CD14-positive monocyte (primary cell): Measurements from ENCODE around the gene SYS1. TPM values are rescaled to one million over a fixed set of nuclear protein-coding genes. Genes with fewer than 3 reads are reported as not detected.

Experiments used
- DNase-seq, 3 donors: peaks; one replicate each; pipeline ENCODE4 v3.0.0-alpha.2; 2011 to 2022
- H2AFZ ChIP-seq: 2 replicates; pipeline ENCODE4 v1.6.0; 2012; ENCODE audit warnings: mild to moderate bottlenecking, low read depth, low read length, inconsistent platforms; ENCODE audit not compliant: insufficient read depth, poor library complexity, severe bottlenecking
- H3K27ac ChIP-seq, 2 donors: 1 replicate in 1 of 2; 2 replicates in 1 of 2; pipeline ENCODE4 v1.5.1; 2012 to 2013; ENCODE audit warnings: low read length in 2 of 2, control low read depth in 1 of 2, inconsistent platforms in 1 of 2, low read depth in 1 of 2, mild to moderate bottlenecking in 1 of 2
- H3K27me3 ChIP-seq, 2 donors: one replicate each; pipeline versions ENCODE4 v1.6.0 to v1.6.1; 2011 to 2013; ENCODE audit warnings: low read length in 2 of 2; ENCODE audit not compliant: control insufficient read depth in 2 of 2, insufficient read depth in 2 of 2
- H3K36me3 ChIP-seq, 2 donors: replicated peaks in 1 of 2; 1 replicate in 1 of 2; 2 replicates in 1 of 2; pipeline versions ENCODE4 v1.5.1 to v1.6.1; 2012 to 2013; ENCODE audit warnings: low read length in 2 of 2, control low read depth in 1 of 2, inconsistent platforms in 1 of 2, mild to moderate bottlenecking in 1 of 2; ENCODE audit not compliant: insufficient read depth in 2 of 2, control insufficient read depth in 1 of 2
- H3K4me1 ChIP-seq, 2 donors: 1 replicate in 1 of 2; 2 replicates in 1 of 2; pipeline versions ENCODE4 v1.5.1 to v1.6.1; 2012 to 2013; ENCODE audit warnings: low read length in 2 of 2, control low read depth in 1 of 2, inconsistent platforms in 1 of 2, mild to moderate bottlenecking in 1 of 2, moderate library complexity in 1 of 2; ENCODE audit not compliant: insufficient read depth in 2 of 2, control insufficient read depth in 1 of 2
- H3K4me2 ChIP-seq: replicated peaks from 2 replicates; pipeline ENCODE3; 2012; ENCODE audit warnings: low read length, moderate library complexity, mild to moderate bottlenecking; ENCODE audit not compliant: poor library complexity, severe bottlenecking; ENCODE audit errors: extremely low read depth
- H3K4me3 ChIP-seq, 3 experiments: fragments of 200-600 bp in 1 of 3; sonication (generic) in 1 of 3; replicated peaks in 1 of 3; 1 replicate in 2 of 3; 2 replicates in 1 of 3; pipeline ENCODE4 v1.5.1; 2011 to 2013; ENCODE audit warnings: low read length in 3 of 3, mild to moderate bottlenecking in 3 of 3, control low read depth in 2 of 3, low read depth in 2 of 3, inconsistent platforms in 1 of 3, moderate library complexity in 1 of 3
- H3K79me2 ChIP-seq: 2 replicates; pipeline ENCODE4 v1.6.0; 2012; ENCODE audit warnings: mild to moderate bottlenecking, control low read depth, inconsistent platforms, low read length, moderate library complexity; ENCODE audit not compliant: insufficient read depth
- H3K9ac ChIP-seq: 2 replicates; pipeline ENCODE4 v1.6.0; 2017; ENCODE audit warnings: low read length, mild to moderate bottlenecking; ENCODE audit not compliant: insufficient read depth, poor library complexity, severe bottlenecking
- H3K9me3 ChIP-seq, 2 donors: replicated peaks in 1 of 2; 1 replicate in 1 of 2; 2 replicates in 1 of 2; pipeline versions ENCODE4 v1.5.1 to v1.6.1; 2012 to 2013; ENCODE audit warnings: low read length in 2 of 2, control low read depth in 1 of 2; ENCODE audit not compliant: control insufficient read depth in 1 of 2, insufficient read depth in 1 of 2
- H4K20me1 ChIP-seq: 2 replicates; pipeline ENCODE4 v1.6.0; 2012; ENCODE audit warnings: mild to moderate bottlenecking, low read length, control low read depth, moderate library complexity; ENCODE audit not compliant: insufficient read depth
- H3K27ac Mint-ChIP-seq, 7 donors: one replicate each; pipeline ENCODE4 v1.8.0; 2020; ENCODE audit warnings: mild to moderate bottlenecking in 7 of 7, mixed read lengths in 7 of 7, moderate library complexity in 6 of 7, inconsistent platforms in 2 of 7
- H3K27me3 Mint-ChIP-seq, 3 donors: one replicate each; pipeline ENCODE4 v1.8.0; 2021 to 2022; ENCODE audit warnings: low read depth in 3 of 3, mild to moderate bottlenecking in 3 of 3, mixed read lengths in 3 of 3, moderate library complexity in 3 of 3, inconsistent platforms in 1 of 3
- H3K36me3 Mint-ChIP-seq, 2 donors: one replicate each; pipeline ENCODE4 v1.8.0; 2020; ENCODE audit warnings: mixed read lengths in 2 of 2, inconsistent platforms in 1 of 2, mild to moderate bottlenecking in 1 of 2
- H3K4me1 Mint-ChIP-seq: one replicate; pipeline ENCODE4 v1.8.0; 2020; ENCODE audit warnings: mild to moderate bottlenecking, mixed read lengths
- H3K4me3 Mint-ChIP-seq, 2 donors: one replicate each; pipeline ENCODE4 v1.8.0; 2020; ENCODE audit warnings: mild to moderate bottlenecking in 2 of 2, mixed read lengths in 2 of 2, moderate library complexity in 1 of 2
- H3K9me3 Mint-ChIP-seq, 7 donors: one replicate each; pipeline ENCODE4 v1.8.0; 2020 to 2022; ENCODE audit warnings: mixed read lengths in 7 of 7, mild to moderate bottlenecking in 6 of 7, moderate library complexity in 6 of 7, inconsistent platforms in 2 of 7
- WGBS: methylation state at CpG from one replicate; pipeline ENCODE4 v1.1.5; 2013; ENCODE audit warnings: missing lambda C conversion rate; ENCODE audit not compliant: insufficient coverage; 5-methylcytosine and 5-hydroxymethylcytosine counted together
- intact Hi-C, 2 donors: fragments of 100-400 bp; cut with micrococcal nuclease; formaldehyde crosslinking; loops; one replicate each; pipeline versions ENCODE4 v1.15.0 to v1.15.1; 2023
- polyA plus RNA-seq, 3 donors: library from polyadenylated mRNA; depleted of rRNA in 1 of 3; unstranded in 2 of 3; stranded (reverse) in 1 of 3; fragments of 300-500 nt in 2 of 3; fragments of >200 nt in 1 of 3; fragmentation: Illumina TruSeq in 2 of 3; gene quantifications; 1 replicate in 2 of 3; 2 replicates in 1 of 3; pipeline ENCODE4 v1.2.3, GENCODE V29; 2012 to 2021
- TF ChIP-seq, protein P1 (sequence below): fragments of 200-600 bp; IDR thresholded peaks from one replicate; pipeline ENCODE4 v1.8.0; 2022; ENCODE audit warnings: antibody characterized with exemption, mild to moderate bottlenecking

The SYS1 gene
- polyA plus RNA-seq, 3 donors: 16.8 to 23.1 (median 22.1) TPM

DNA sequence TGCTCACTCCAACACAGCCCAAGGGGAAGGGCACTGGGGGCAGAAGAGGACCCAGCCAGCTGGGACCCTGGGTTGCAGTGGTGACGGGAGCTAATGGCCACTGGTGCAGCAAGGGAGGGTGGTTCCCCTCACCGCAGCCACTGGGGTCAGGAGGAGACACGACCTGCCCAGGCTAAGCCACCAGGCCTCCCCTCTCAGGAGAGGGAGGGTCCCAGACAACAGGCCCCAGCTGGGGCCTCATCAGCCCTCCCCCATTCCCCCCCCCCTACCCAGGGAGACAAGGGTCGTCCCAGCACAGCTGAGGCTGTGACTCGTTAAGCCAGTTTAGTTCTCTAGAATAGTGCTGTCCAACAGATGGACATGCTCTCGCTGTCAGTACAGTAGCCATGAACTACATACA, 37.6 kb upstream of the SYS1 start:
- intact Hi-C loops: no loop called here

DNA sequence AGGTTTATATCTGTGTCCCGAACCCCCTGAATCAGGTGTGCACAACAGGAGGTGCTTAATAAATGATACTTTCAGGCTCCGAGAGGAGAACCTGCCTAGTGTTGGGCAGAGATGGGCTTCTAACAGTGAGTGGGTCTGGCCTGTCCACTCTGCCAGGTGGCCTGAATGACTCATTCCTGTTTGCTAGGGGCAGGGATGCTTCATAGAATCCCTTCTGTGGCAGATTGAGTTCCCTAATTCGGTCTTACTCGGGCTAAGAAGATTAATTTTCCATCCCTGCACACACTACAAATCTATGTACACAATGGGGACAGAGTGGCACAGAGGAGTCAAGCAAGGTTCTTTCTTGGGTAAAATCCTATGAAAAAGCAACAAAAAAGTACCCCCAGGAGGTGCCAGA, 34.5 kb upstream of the SYS1 start:
- TF ChIP-seq, protein P1, sequence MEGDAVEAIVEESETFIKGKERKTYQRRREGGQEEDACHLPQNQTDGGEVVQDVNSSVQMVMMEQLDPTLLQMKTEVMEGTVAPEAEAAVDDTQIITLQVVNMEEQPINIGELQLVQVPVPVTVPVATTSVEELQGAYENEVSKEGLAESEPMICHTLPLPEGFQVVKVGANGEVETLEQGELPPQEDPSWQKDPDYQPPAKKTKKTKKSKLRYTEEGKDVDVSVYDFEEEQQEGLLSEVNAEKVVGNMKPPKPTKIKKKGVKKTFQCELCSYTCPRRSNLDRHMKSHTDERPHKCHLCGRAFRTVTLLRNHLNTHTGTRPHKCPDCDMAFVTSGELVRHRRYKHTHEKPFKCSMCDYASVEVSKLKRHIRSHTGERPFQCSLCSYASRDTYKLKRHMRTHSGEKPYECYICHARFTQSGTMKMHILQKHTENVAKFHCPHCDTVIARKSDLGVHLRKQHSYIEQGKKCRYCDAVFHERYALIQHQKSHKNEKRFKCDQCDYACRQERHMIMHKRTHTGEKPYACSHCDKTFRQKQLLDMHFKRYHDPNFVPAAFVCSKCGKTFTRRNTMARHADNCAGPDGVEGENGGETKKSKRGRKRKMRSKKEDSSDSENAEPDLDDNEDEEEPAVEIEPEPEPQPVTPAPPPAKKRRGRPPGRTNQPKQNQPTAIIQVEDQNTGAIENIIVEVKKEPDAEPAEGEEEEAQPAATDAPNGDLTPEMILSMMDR: no peak
- Mint-ChIP-seq H3K4me1 (no peaks in the 10 kb centered on the region), H3K27me3 (peaks cover 0 to 2% (median 0%) of the 10 kb centered on the region in 3 donors), H3K9me3 (peaks cover 0 to 1% (median 0%) of the 10 kb centered on the region in 7 donors), H3K4me3 (no peak overlapping the region), H3K36me3 (peaks cover 9 to 29% of the 10 kb centered on the region in 2 donors), H3K27ac (no peak overlapping the region)
- no peak overlapping the region for H3K9ac ChIP-seq
- no peaks in the 10 kb centered on the region for H4K20me1 ChIP-seq
- H3K36me3 ChIP-seq: peaks cover 0 to 29% of the 10 kb centered on the region in 2 donors
- no peaks in the 10 kb centered on the region for H3K9me3 ChIP-seq
- no peak overlapping the region for H3K4me3 ChIP-seq
- H3K79me2 ChIP-seq: no peaks in the 10 kb centered on the region
- H3K4me2 ChIP-seq: no peak overlapping the region
- no peaks in the 10 kb centered on the region for H3K4me1 ChIP-seq
- no peak overlapping the region for H3K27ac ChIP-seq
- no peak for DNase-seq
- no peaks in the 10 kb centered on the region for H3K27me3 ChIP-seq
- intact Hi-C loops: no loop called here
- no peak overlapping the region for H2AFZ ChIP-seq
- WGBS: 100% methylated on average over 2 of the region's 4 CpGs

More for the DNA sequence above, 37.6 kb upstream of the SYS1 start:
- no peak for DNase-seq
- WGBS: 91% methylated on average over 6 of the region's 6 CpGs
- Histone ChIP-seq H3K4me3 (no peak overlapping the region), H3K27ac (no peak overlapping the region), H3K9ac (no peak overlapping the region), H4K20me1 (no peaks in the 10 kb centered on the region), H3K36me3 (peaks cover 0 to 26% of the 10 kb centered on the region in 2 donors), H3K79me2 (no peaks in the 10 kb centered on the region), H3K4me1 (peaks cover 6 to 8% of the 10 kb centered on the region in 2 donors), H3K27me3 (no peaks in the 10 kb centered on the region), H3K9me3 (no peaks in the 10 kb centered on the region), H3K4me2 (no peak overlapping the region), H2AFZ (no peak overlapping the region)
- H3K4me3 Mint-ChIP-seq: no peak overlapping the region
- no peaks in the 10 kb centered on the region for H3K27me3 Mint-ChIP-seq
- H3K36me3 Mint-ChIP-seq: peaks cover 5 to 18% of the 10 kb centered on the region in 2 donors
- TF ChIP-seq, protein P1: no peak
- peaks cover 0 to 7% (median 0%) of the 10 kb centered on the region in 7 donors for H3K9me3 Mint-ChIP-seq
- peaks cover 10% of the 10 kb centered on the region for H3K4me1 Mint-ChIP-seq
- H3K27ac Mint-ChIP-seq: peak overlapping the region in 1 of 7 donors; percentile 68
